IMR-90 (cell line): ENCODE measurements around the gene DBP. TPM values are rescaled to one million over a fixed set of nuclear protein-coding genes. Genes with fewer than 3 reads are reported as not detected.

Source experiments
- ATAC-seq: fragments of 200-7000 bp; cut with Tn5 transposase; 2 replicates; pipeline ENCODE4 v1.9.1; 2020; ENCODE audit warnings: low read depth, mild to moderate bottlenecking, moderate library complexity
- BruUV-seq: library from RNA; stranded (reverse); fragments of 400-500 nt; replicated peaks from 2 replicates; lab custom pipeline; 2021; lab: Mats Ljungman, UMichigan
- CTCF ChIA-PET: fragments of 300-600 bp; formaldehyde crosslinking; extraction: SDS; loops from one replicate; lab custom pipeline; 2021; ENCODE audit warnings: antibody characterized with exemption; lab: Yijun Ruan, JAX
- POLR2A ChIA-PET: fragments of 300-600 bp; sonication (Branson Sonifier 250); formaldehyde crosslinking; loops from one replicate; lab custom pipeline; 2022; ENCODE audit warnings: antibody characterized with exemption; ENCODE audit not compliant: unreplicated experiment; lab: Charles Lee
- DNase-seq: peaks from one replicate; pipeline ENCODE4 v3.0.0; 2013
- H2AFZ ChIP-seq: replicated peaks from 2 replicates; pipeline ENCODE3; 2013; ENCODE audit warnings: low read length, mild to moderate bottlenecking; ENCODE audit not compliant: poor library complexity
- H2AK5ac ChIP-seq: 2 replicates; pipeline ENCODE4 v1.6.1; 2013; ENCODE audit warnings: low read depth, low read length, inconsistent platforms
- H2AK9ac ChIP-seq: replicated peaks from 2 replicates; pipeline ENCODE3; 2013; ENCODE audit warnings: mild to moderate bottlenecking, low read depth, low read length, moderate library complexity; ENCODE audit not compliant: poor library complexity
- H2BK120ac ChIP-seq: 2 replicates; pipeline ENCODE4 v1.6.1; 2013; ENCODE audit warnings: low read depth, low read length, inconsistent platforms
- H2BK15ac ChIP-seq: 3 replicates; pipeline ENCODE4 v1.6.1; 2013; ENCODE audit warnings: low read depth, low read length, inconsistent platforms
- H2BK20ac ChIP-seq: 2 replicates; pipeline ENCODE4 v1.6.1; 2013; ENCODE audit warnings: low read depth, mild to moderate bottlenecking, inconsistent platforms, low read length, moderate library complexity
- H2BK5ac ChIP-seq: 2 replicates; pipeline ENCODE4 v1.6.1; 2013; ENCODE audit warnings: mild to moderate bottlenecking, low read depth, low read length, inconsistent platforms; ENCODE audit not compliant: poor library complexity, severe bottlenecking
- H3K14ac ChIP-seq: replicated peaks from 2 replicates; pipeline ENCODE4 v1.6.1; 2013; ENCODE audit warnings: low read depth, low read length, inconsistent platforms
- H3K18ac ChIP-seq: 2 replicates; pipeline ENCODE4 v1.6.1; 2013; ENCODE audit warnings: low read depth, low read length, control low read depth
- H3K23ac ChIP-seq: 2 replicates; pipeline ENCODE4 v1.6.1; 2013; ENCODE audit warnings: low read depth, low read length, inconsistent platforms
- H3K27ac ChIP-seq: 2 replicates; pipeline ENCODE4 v1.5.1; 2013; ENCODE audit warnings: mild to moderate bottlenecking, control low read depth, low read length; ENCODE audit not compliant: insufficient read depth
- H3K27me3 ChIP-seq: 2 replicates; pipeline ENCODE4 v1.6.1; 2013; ENCODE audit warnings: low read length; ENCODE audit not compliant: control insufficient read depth, insufficient read depth
- H3K36me3 ChIP-seq: 2 replicates; pipeline ENCODE4 v1.6.1; 2013; ENCODE audit warnings: low read length, mixed read lengths; ENCODE audit not compliant: control insufficient read depth, insufficient read depth
- H3K4ac ChIP-seq: 2 replicates; pipeline ENCODE4 v1.6.1; 2013; ENCODE audit warnings: low read depth, low read length, inconsistent platforms
- H3K4me1 ChIP-seq: 2 replicates; pipeline ENCODE4 v1.6.1; 2013; ENCODE audit warnings: low read length, mixed read lengths; ENCODE audit not compliant: control insufficient read depth, insufficient read depth
- H3K4me2 ChIP-seq: 2 replicates; pipeline ENCODE4 v1.6.1; 2013; ENCODE audit warnings: low read depth, mild to moderate bottlenecking, control low read depth, low read length, moderate library complexity
- H3K4me3 ChIP-seq: 2 replicates; pipeline ENCODE4 v1.5.1; 2013; ENCODE audit warnings: low read depth, mild to moderate bottlenecking, control low read depth, low read length, moderate library complexity; ENCODE audit not compliant: insufficient read depth
- H3K56ac ChIP-seq: 2 replicates; pipeline ENCODE4 v1.6.1; 2013; ENCODE audit warnings: low read length, inconsistent platforms; ENCODE audit not compliant: insufficient read depth; ENCODE audit errors: extremely low read depth
- H3K79me1 ChIP-seq, 2 experiments: 2 replicates each; pipeline ENCODE4 v1.6.1; 2013; ENCODE audit warnings: low read length in 2 of 2, inconsistent platforms in 1 of 2, low read depth in 1 of 2
- H3K9ac ChIP-seq: 2 replicates; pipeline ENCODE4 v1.6.1; 2013; ENCODE audit warnings: low read depth, low read length, control low read depth
- H3K9me1 ChIP-seq: 2 replicates; pipeline ENCODE4 v1.6.1; 2013; ENCODE audit warnings: low read length, inconsistent platforms; ENCODE audit not compliant: insufficient read depth
- H3K9me3 ChIP-seq: 2 replicates; pipeline ENCODE4 v1.6.1; 2013; ENCODE audit warnings: low read length; ENCODE audit not compliant: control insufficient read depth, insufficient read depth
- H4K20me1 ChIP-seq: 2 replicates; pipeline ENCODE4 v1.6.1; 2013; ENCODE audit warnings: low read length, inconsistent platforms; ENCODE audit not compliant: insufficient read depth
- H4K5ac ChIP-seq: 2 replicates; pipeline ENCODE4 v1.6.1; 2013; ENCODE audit warnings: mild to moderate bottlenecking, low read depth, low read length, control low read depth
- H4K8ac ChIP-seq, 2 experiments: 2 replicates each; pipeline ENCODE4 v1.6.1; 2013; ENCODE audit warnings: low read depth in 2 of 2, low read length in 2 of 2, control low read depth in 1 of 2, inconsistent platforms in 1 of 2
- H4K91ac ChIP-seq: 2 replicates; pipeline ENCODE4 v1.6.1; 2013; ENCODE audit warnings: low read depth, low read length, inconsistent platforms; ENCODE audit not compliant: insufficient read depth
- CEBPB ChIP-seq: IDR thresholded peaks from 2 replicates; pipeline ENCODE4 v1.6.1; 2012; ENCODE audit warnings: low read depth, low read length, improper control_type of control experiment
- CTCF ChIP-seq: conservative IDR thresholded peaks from 2 replicates; pipeline ENCODE4 v1.5.1; 2012; ENCODE audit warnings: mild to moderate bottlenecking, low read depth, low read length, improper control_type of control experiment
- ELK1 ChIP-seq: fragments of 150-350 bp; IDR thresholded peaks from 2 replicates; pipeline ENCODE4 v1.6.1; 2016; ENCODE audit warnings: low read depth, mild to moderate bottlenecking, low read length, moderate library complexity, borderline replicate concordance
- MAFK ChIP-seq: IDR thresholded peaks from 2 replicates; pipeline ENCODE4 v1.6.1; 2012; ENCODE audit warnings: low read depth, low read length, improper control_type of control experiment
- MXI1 ChIP-seq: IDR thresholded peaks from 2 replicates; pipeline ENCODE4 v1.6.1; 2012; ENCODE audit warnings: low read depth, mild to moderate bottlenecking, low read length, moderate library complexity, borderline replicate concordance
- NFE2L2 ChIP-seq: fragments of 150-350 bp; IDR thresholded peaks from 2 replicates; pipeline ENCODE4 v1.6.1; 2016; ENCODE audit warnings: low read depth, mild to moderate bottlenecking, low read length
- POLR2A ChIP-seq: IDR thresholded peaks from 2 replicates; pipeline ENCODE4 v1.6.1; 2012; ENCODE audit warnings: mild to moderate bottlenecking, low read depth, low read length
- RAD21 ChIP-seq: IDR thresholded peaks from 2 replicates; pipeline ENCODE4 v1.6.1; 2012; ENCODE audit warnings: low read length, improper control_type of control experiment
- RCOR1 ChIP-seq: IDR thresholded peaks from 2 replicates; pipeline ENCODE4 v1.6.1; 2012; ENCODE audit warnings: mild to moderate bottlenecking, low read length, improper control_type of control experiment; ENCODE audit not compliant: insufficient replicate concordance
- SMC3 ChIP-seq: fragments of 150-350 bp; IDR thresholded peaks from 2 replicates; pipeline ENCODE4 v1.6.1; 2016; ENCODE audit warnings: low read depth, mild to moderate bottlenecking, antibody characterized with exemption, low read length, moderate library complexity
- USF2 ChIP-seq: fragments of 150-350 bp; IDR thresholded peaks from 2 replicates; pipeline ENCODE4 v1.6.1; 2017; ENCODE audit warnings: mild to moderate bottlenecking, antibody characterized with exemption, low read length, low read depth
- WGBS, 2 experiments: methylation state at CpG; one replicate each; pipeline versions ENCODE4 v1.1.5 to v1.1.7; 2013; ENCODE audit warnings: missing lambda C conversion rate in 2 of 2; ENCODE audit not compliant: insufficient read length in 1 of 2; ENCODE audit errors: extremely low coverage in 2 of 2; 5-methylcytosine and 5-hydroxymethylcytosine counted together
- dilution Hi-C: fragments of 300-500 bp; cut with HindIII; formaldehyde crosslinking; loops from one replicate; pipeline ENCODE4 v1.14.3; 2018; ENCODE audit warnings: low sequenced_read_pairs; ENCODE audit not compliant: unreplicated experiment
- in situ Hi-C: fragments of 300-500 bp; cut with MboI; formaldehyde crosslinking; loops from 3 replicates; pipeline ENCODE4 v1.14.3; 2019; ENCODE audit warnings: low sequenced_read_pairs, inconsistent platforms, mixed read lengths
- intact Hi-C: fragments of 100-400 bp; cut with micrococcal nuclease; formaldehyde crosslinking; loops from 2 replicates; pipeline ENCODE4 v1.10.0; 2022
- polyA plus RNA-seq, 3 experiments: library from polyadenylated mRNA; depleted of rRNA; stranded (reverse); fragments of >200 nt; gene quantifications; 2 replicates each; pipeline ENCODE4 v1.2.3, GENCODE V29; 2012; ENCODE audit warnings: low replicate concordance in 1 of 3
- total RNA-seq: library from RNA; depleted of rRNA; stranded (reverse); fragments of >200 nt; gene quantifications from 2 replicates; pipeline ENCODE4 v1.2.3, GENCODE V29; 2012

DBP gene
- total and polyA plus RNA-seq, 2 of the 4 experiments (the other 2 are of a cell fraction) = 3.0 to 3.6 TPM

- TF ChIP-seq CEBPB (no peak), MAFK (no peak)
These were observed 9.0 kb upstream of the DBP start, which contains the start of gene CA11 (continued) for GRCh38 chr19:48646001-48646721.

- Histone ChIP-seq H2BK20ac (no peak overlapping the region), H3K14ac (peak overlapping the region; percentile 3), H3K56ac (no peak overlapping the region), H2AK9ac (no peak overlapping the region), H3K4me1 (peaks cover 5% of the 10 kb centered on the region), H4K20me1 (no peaks in the 10 kb centered on the region), H3K36me3 (no peaks in the 10 kb centered on the region), H4K8ac (peak overlapping the region; percentile 76 to 93; a peak in 3 of 4 replicates), H3K9ac (peak overlapping the region; percentile 13), H3K9me3 (no peaks in the 10 kb centered on the region), H3K27ac (peak overlapping the region; percentile 21; the same call in 1 of the 2 replicates), H3K4me3 (peak overlapping the region; percentile 44), H2BK120ac (peak overlapping the region; percentile 52; the same call in 1 of the 2 replicates), H2BK5ac (no peak overlapping the region), H3K18ac (no peak overlapping the region), H4K91ac (0 out of 2 replicates have a peak overlapping the region, but pooled peaks have one; percentile 1), H4K5ac (peak overlapping the region; percentile 3), H3K9me1 (no peaks in the 10 kb centered on the region; the same call in 1 of the 2 replicates), H2BK15ac (0 out of 3 replicates have a peak overlapping the region, but pooled peaks have one; percentile 26), H2AK5ac (no peak overlapping the region), H3K23ac (peak overlapping the region; percentile 17), H3K79me1 (no peaks in the 10 kb centered on the region), H2AFZ (peak overlapping the region; percentile 91), H3K4ac (0 out of 2 replicates have a peak overlapping the region, but pooled peaks have one; percentile 41), H3K4me2 (peak overlapping the region; percentile 84), H3K27me3 (no peaks in the 10 kb centered on the region)
- CTCF ChIA-PET = interaction anchor here (0.5 to 1.4 kb wide), 4 partner anchors 137 to 681 kb away, joined by 3 to 6 read pairs (median 4); no protein-coding TSS in a partner anchor
- in situ Hi-C loops (loop anchor here (10.0 kb wide), 2 partner anchors 189 to 319 kb away; partner anchors contain the start of genes FTL and HSD17B14), dilution Hi-C loops (no loop called here), intact Hi-C loops (loop anchor here (5.0 to 10.0 kb wide), 2 partner anchors 197 to 319 kb away; partner anchors contain the start of gene FTL)
- 0% methylated on average over 3 of the region's 6 CpGs; no CpG with 5 or more reads in 1 of the 2 experiments for WGBS, 2 experiments
- ATAC-seq (no peak; the same call in 1 of the 2 replicates), DNase-seq (no peak)
- POLR2A ChIA-PET = interaction anchor here (0.7 kb wide), 1 partner anchor 197 kb away, joined by 3 read pairs; no protein-coding TSS in a partner anchor
- no TSS peak for BruUV-seq
- TF ChIP-seq CTCF = no peak
- TF ChIP-seq POLR2A = no peak
- TF ChIP-seq RAD21 = no peak
- TF ChIP-seq RCOR1 = no peak
- no peak for TF ChIP-seq CEBPB
- no peak for TF ChIP-seq ELK1
- no peak for TF ChIP-seq USF2
- no peak for TF ChIP-seq NFE2L2
- TF ChIP-seq SMC3 = no peak
- TF ChIP-seq MXI1 = no peak
- TF ChIP-seq MAFK = no peak
These were observed 8.4 kb upstream of the DBP start for GRCh38 chr19:48645620-48646000.
